Stimulated activated CD8-positive, alpha-beta memory T cell treated with anti-CD3 and anti-CD28 coated beads, Interleukin-4, amount 100 ng/mL, for 48 hours (primary cell): Measurements from ENCODE around the gene GPM6B.

Experiments
- DNase-seq: peaks from one replicate; pipeline ENCODE4 v3.0.0-alpha.2; 2020

GPM6B gene

GRCh38 chrX:13816643-13817627 lies at the start of gene GPM6B:
Gene GPM6B, minus strand, starts transcription at chrX:13817093. Its CDS starts 189 bp downstream, at chrX:13816904.
- DNase-seq = no peak

- no peak for DNase-seq
Observed at GRCh38 chrX:13864264-13864663, 47.4 kb upstream of the GPM6B start.

- no peak for DNase-seq
Observed at GRCh38 chrX:13863324-13863723, 46.4 kb upstream of the GPM6B start.

- DNase-seq = no peak
Observed at GRCh38 chrX:13859724-13860123, 42.8 kb upstream of the GPM6B start.

GRCh38 chrX:13857804-13858203 lies 40.9 kb upstream of the GPM6B start:
- no peak for DNase-seq

- DNase-seq = no peak
Observed at GRCh38 chrX:13855689-13856450, 39.0 kb upstream of the GPM6B start.

GRCh38 chrX:13854003-13854402 lies 37.1 kb upstream of the GPM6B start:
- DNase-seq = no peak

- DNase-seq = no peak
Observed at GRCh38 chrX:13852001-13852695, 35.3 kb upstream of the GPM6B start.

GRCh38 chrX:13845721-13846378 lies 29.0 kb upstream of the GPM6B start:
- DNase-seq = no peak

- DNase-seq = no peak
Observed at GRCh38 chrX:13843150-13843721, 26.3 kb upstream of the GPM6B start.

GRCh38 chrX:13840121-13840520 lies 23.2 kb upstream of the GPM6B start:
- no peak for DNase-seq

- DNase-seq = no peak
Observed at GRCh38 chrX:13837290-13837745, 20.4 kb upstream of the GPM6B start.

GRCh38 chrX:13836575-13836974 lies 19.7 kb upstream of the GPM6B start:
- no peak for DNase-seq

- no peak for DNase-seq
Observed at GRCh38 chrX:13835825-13836224, 18.9 kb upstream of the GPM6B start.

- no peak for DNase-seq
Observed at GRCh38 chrX:13834355-13834754, 17.5 kb upstream of the GPM6B start.

GRCh38 chrX:13829983-13830382 lies 13.1 kb upstream of the GPM6B start:
- no peak for DNase-seq

GRCh38 chrX:13828392-13828791 lies 11.5 kb upstream of the GPM6B start:
- no peak for DNase-seq

GRCh38 chrX:13827298-13828090 lies 10.6 kb upstream of the GPM6B start:
- no peak for DNase-seq

- DNase-seq = no peak
Observed at GRCh38 chrX:13826770-13827169, 9.9 kb upstream of the GPM6B start.

GRCh38 chrX:13825178-13825762 lies 8.4 kb upstream of the GPM6B start:
- no peak for DNase-seq

GRCh38 chrX:13824746-13825145 lies 7.9 kb upstream of the GPM6B start:
- no peak for DNase-seq
